ENCODE results near the gene ERCC3.
A peak's percentile ranks its signal among the peaks of the same experiment; 100 is the strongest.

ERCC3 gene

DNA sequence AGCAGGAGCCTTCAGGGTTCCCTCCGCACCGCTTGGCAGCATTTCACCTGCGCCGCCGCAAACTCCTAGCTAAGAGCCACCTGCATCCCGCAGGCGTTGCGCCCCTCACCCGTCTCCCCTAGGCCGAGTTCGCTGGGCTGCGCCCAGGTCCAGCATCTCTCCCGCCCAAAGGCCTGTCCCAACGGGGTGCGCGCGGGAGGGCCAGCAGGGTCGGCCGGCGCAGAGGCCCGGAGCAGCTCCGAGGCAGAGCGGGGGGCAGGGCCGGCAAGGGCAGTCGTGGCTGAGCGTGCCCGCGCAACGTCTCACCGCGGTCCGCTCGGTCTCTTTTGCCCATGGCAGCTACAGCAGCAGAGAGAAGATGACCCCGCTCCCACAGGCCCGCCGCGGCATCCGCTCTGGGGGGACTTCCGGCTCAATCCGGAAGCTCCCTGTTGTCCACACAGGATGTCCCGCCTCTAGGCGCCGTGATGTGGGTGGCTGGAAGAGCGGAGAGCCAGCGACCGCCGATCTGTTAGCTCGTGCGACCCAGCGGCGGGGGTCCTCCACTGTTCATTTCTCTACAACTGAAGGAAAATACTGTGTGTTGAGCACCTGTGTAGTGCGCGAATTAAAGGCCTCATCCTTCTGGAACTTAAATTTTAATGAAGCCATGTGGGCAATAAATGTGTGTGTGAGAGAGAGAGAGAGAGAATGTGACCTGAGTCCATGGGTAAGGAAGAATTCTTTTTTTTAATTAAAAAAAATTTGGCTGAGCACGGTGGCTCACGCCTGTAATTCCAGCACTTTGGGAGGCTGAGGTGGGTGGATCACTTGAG lies at the start of gene ERCC3:
TSS of gene ERCC3 (minus strand) at position 397 of the 815 bp plus-strand sequence. CDS start at position 334, 63 bp downstream.
- peak; percentile 97 for DNase-seq (ENCODE audit: low spot score)

DNA sequence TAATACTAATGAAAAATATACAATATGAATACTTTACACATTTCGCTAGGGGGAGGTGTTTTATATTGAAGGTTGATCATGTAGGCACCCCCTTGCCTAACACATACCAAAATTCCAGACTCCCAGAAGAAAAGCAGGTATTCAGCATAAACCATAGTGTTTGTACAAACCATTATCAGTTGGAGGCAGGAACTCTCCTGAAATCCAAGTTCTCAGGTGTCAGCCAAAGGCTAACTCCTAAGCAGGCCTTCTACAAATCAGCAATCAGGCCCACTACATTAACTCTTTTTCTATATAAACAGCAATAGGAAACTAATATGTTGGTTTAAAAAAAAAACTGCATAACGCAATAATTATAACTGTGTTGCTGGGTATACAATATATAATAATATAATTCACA lies 49.3 kb upstream of the ERCC3 start:
- no peak for DNase-seq (ENCODE audit: low spot score)

DNA sequence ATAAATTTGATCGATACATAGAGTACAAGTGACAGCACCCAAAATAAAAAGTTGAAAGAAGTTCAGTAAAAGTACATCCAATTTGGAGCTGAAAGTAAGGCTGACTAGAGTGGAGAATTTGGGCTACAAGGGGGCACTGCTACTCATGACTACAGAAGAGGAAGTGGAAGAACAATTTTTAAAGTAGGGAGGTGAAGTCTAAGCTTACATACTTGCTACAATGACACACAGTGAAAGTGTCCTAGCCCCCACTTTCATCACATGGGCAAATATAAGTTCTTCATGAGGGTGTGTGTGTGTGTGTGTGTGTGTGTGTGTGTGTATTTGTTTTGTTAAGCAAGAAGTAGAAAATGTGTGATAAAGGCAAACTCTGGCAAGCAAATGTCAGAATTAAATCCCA lies 48.2 kb upstream of the ERCC3 start:
- no peak for DNase-seq (ENCODE audit: low spot score)

DNA sequence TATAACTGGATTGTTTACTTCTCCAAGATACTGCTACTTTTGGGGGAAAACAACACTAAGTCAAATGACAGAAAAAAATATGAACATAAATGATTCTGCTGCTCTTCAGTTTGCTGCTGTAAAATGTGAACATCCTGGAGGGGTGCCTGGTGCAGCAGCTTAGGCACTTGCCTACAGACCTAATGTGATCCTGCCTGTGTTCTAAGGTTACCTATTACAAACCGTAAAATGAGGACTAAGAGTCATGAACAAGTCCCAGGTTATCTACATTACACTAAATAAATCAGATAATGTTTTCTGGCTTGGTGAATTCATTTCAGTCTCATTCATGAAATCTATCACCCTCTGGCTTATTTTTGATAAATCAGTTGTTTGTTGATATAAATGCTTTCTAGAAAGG lies 38.4 kb upstream of the ERCC3 start:
- DNase-seq (ENCODE audit: low spot score), result no peak

DNA sequence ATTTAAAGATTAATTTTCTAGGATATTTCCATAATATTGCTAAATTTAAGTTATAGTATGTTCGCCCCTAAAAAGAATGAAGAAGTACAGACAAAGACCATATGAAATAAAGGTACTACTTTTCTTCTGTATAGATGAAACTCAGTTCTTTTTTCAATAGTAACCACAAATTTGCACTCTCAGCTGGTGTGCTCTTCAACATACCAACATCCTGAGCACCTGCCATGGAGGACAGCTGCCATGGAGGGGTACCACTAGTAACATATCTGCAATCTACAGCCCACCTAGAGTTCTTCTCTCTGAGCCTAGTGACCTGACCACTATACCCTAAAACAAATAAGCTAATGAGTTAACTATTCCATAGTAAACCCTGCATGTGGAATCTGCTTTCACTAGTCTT lies 36.8 kb upstream of the ERCC3 start:
- DNase-seq (ENCODE audit: low spot score), result no peak

DNA sequence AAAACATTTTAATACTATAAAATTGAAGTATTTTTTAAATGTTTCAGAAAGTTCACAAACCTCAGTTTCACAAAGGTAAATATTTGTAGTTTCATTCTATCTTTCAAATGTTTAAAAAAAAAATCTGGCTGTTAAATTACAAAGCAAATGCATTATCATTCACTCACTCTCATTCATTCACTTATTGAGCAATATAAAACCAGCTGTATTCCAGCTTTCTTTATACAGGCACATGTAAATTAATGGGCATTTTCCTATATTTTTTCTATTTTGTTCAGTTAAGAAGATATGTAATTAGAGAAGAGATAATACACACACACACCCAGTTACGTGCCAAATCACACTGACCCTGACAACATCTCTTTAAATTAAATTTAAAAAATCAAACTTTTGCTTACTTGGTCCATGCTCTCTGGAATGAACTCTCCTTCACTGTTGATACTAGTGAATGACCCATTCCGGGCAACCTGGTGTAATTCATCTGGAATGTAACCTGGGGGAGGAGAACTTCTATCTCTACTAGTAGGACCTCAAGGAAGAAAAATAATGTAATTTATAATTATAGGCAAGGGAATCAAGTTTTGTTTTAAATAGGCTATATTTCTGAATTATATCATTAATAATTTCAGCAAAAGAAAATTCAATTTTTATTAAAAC lies 32.5 kb upstream of the ERCC3 start:
- DNase-seq (ENCODE audit: low spot score), result no peak

DNA sequence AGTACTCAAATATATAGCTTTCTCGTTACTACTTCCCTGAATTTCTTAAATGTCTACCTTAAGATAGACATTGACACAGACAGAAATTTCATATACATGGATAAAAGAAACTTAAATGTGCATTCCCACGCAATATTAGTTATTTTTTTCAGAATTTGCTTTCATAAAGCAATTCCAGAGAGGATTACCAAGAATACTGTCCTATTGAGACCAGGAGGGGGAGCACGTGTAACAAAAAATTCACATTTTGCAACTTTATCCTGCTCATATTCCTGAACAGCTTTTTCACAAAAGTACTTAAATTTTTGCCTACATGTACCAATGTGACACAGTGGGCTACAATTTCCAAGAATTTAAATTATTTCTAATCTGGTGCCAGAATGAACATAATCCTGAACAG lies 30.7 kb upstream of the ERCC3 start:
- peak; percentile 22 for DNase-seq (ENCODE audit: low spot score)

DNA sequence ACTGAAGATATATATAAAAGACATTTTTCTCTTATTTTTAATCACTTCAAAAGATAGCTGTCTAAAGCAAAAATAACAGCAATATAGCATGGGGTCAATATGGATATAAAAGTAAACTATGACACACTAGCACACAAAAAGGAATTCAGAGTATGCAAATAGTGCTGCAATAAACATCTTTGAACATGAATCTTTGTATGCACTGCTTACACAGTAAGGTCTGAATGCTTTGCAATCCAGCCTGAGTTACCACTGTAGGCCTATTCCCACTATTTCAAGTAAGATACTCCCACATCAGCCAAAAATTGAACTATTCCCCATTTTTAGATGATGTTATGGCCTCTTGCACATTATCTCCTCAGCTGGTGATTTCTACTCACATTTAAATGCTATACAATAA lies 27.4 kb upstream of the ERCC3 start:
- no peak for DNase-seq (ENCODE audit: low spot score)

DNA sequence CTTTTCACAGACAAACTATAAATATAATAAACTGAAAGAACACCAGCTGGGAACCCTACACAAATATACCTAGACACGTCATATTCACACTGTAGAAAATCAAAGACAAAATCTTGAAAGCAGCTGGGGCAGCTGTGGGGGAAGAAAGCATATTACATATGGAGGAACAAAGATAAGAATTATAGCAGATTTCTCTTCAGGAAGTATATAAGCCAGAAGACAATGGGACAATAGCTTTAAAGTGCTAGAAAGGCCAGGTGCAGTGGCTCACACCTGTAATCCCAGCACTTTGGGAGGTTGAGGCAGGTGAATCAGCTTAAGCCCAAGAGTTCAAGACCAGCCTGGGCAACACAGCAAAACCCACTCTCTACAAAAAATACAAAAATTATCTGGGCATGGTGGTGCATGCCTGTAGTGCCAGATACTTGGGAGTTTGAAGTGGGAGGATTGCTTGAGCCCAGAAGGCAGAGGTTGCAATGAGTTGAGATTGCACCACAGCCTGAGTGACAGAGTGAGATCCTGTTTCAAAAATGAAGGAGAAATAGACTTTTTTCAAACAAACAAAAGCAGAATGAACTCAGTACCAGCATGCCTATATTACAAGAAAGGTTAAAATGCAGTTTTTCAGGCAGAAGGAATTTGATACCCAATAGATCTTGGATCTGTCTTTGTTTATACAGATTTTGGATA lies 26.8 kb upstream of the ERCC3 start:
- no peak for DNase-seq (ENCODE audit: low spot score)

DNA sequence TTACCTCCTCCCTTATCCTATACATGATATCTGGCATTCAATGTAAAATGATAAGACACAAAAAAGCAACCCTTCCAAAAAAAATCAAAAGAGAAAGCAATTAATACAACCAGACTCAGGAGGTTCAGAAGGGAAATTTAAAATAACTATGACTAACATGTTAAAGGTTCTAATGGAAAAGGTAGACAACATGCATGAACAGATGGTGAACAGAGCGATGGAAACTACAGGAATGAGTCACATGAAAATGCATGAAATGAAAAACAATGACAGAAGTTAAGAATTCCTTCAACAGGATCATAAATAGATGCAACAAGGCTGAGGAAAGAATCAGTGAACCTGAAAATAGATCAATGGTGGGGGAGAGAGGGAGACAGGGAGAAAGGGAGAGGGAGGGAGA lies 26.1 kb upstream of the ERCC3 start:
- no peak for DNase-seq (ENCODE audit: low spot score)

DNA sequence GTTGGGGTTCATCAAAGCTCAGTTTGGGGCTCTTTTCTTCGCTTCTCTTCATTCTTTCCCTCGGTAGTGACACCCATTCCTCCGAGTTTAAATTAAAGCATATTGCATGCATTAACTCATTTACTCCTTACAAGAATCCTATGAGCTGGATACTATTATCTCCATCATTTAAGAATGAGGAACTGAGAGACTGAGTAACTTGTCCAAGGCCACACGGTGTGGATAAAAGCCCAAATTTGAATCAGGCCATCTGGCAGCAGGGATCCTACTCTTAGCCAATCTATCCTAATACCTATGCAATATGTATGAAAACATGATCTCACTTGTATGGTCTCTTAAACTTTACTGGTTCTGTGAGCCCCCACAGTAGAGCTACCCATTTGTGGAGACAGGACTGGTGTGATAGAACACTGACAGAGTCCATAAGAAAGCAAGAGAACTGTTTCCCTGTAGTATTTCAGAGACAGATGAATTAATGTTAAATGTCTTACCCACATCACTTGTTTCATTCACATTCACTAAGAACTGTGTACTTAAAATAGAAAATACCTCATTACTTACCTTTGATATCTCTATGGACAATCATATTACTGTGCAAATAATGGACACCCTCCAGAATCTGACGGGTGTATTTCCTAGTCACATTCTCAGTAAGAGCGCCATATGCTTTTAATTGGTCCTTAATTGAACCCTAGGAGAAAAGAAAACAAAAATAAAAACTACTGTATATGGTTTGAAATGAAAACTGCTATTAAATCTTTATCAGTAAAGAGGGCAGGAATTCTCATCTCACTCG lies 20.4 kb upstream of the ERCC3 start:
- DNase-seq (ENCODE audit: low spot score), result no peak

DNA sequence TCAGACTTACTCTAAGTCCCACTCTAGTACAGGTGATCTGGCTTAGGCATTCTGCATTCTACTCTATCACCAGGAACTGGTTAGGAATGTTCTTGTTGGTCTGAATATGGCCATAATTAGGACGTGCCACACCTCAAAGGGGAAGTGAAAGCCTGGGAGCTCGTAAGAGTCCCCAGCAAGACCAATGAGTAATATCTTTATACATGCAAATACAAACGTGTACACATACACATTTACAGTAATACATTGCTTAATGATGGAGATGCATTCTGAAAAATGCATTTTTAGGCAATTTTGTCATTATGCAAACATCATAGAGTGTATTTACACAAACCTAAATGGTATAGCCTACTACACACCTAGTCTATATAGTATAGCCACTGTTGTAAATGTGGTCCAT lies 19.5 kb upstream of the ERCC3 start:
- no peak for DNase-seq (ENCODE audit: low spot score)

DNA sequence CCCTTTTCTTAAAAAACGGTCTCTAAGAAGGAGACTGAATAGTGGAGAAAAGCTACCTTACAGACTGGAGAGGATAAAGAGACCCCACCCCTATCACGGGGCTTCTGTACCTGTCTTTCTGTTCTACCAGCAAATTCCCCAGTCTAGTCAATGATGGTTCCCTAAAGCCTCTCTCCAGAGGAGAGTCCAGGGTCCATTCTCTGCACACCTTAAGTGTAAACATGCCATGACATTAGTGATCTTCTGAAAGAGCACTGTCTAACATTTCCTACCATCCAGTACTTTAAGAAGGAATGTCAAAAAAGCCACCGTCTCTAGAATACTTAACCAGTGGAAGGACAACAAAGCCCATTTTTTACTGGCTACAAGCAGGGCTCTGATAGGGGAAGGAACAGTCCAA lies 17.0 kb upstream of the ERCC3 start:
- no peak for DNase-seq (ENCODE audit: low spot score)

DNA sequence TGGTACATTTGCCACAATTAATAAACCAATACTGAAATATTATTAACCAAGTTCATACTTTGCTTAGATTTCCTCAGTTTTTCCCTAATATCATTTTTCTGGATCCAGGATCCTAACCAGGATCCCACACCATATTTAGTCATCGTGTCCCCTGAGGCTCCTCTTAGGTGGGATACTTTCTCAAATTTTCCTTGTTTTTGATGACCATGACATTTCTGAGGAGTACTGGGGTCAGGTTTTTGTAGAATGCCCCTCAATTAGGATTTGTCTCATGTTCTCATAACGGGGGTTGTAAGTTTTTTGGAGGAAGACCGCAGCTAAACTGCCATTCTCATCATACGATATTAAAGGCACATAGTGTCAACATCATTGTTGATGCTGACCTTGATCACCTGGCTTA lies 15.5 kb upstream of the ERCC3 start:
- no peak for DNase-seq (ENCODE audit: low spot score)

DNA sequence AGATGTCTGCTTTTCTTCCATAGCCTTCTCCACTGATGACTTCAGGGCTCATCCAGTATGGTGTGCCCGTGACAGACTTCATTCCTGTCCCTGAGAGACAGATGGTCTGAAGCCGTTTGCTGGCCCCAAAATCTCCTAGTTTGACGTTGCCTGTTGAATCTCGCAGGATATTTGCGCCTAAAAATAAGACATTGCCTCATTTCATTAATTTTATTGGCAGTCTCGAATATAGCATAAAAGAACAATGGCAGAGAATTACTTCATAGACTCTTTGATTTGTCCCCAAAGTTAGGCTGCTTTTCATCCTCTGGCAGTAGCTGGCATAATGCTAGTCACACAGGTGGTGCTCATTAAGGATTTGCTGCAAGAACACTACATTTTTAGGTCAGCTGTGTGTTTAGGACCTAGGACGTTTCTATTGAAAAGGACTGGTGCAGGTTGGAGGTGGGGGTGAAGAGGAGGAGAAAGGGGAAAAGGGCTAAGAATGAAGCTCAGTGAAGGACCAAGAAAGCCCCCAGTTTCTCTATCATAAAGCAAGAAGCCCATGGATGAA lies 14.7 kb upstream of the ERCC3 start:
- DNase-seq (ENCODE audit: low spot score), result no peak

DNA sequence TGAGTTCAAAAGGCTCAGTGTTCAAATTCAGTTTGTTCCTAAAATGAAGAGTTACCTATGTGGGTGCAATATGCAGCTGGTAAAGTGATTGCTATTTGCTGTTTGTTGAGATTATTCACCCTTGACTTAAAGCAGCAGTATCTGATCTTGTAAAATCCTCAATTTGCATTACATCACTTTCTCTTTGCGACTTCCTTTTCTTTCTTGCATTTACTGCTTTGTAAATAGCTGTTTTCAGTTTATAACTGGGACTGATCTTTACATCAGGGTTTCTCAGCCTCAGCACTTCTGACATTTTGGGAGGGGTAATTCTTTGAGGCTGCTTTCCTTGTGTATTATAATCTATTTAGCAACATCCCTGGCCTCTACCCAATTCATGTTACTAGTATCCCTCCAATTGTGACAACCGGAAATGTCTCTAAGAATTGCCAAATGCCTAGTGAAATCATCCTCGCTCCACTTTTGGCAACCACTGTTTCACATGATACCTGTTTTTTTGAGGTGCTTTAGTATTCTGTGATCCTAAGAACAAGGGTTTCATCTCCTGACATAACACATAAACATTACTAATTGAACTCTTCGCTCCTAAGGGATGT lies 12.1 kb upstream of the ERCC3 start:
- no peak for DNase-seq (ENCODE audit: low spot score)

DNA sequence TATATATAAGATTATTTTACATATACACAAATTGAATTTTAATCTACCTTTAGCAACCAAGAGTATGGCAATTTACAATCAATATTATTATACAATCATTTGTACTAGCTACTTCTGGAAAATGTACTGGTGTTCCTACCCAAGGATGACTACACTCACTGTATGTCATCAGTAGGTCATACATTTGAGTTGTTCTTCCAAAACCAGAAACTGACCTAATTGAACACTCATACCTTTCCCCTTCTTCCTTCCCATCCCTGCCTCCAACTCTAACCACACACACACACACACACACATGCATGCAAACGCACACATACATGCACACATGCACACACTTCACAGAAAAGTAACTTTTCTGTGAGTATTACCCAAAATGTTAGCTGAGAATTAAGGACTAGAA lies 8.2 kb upstream of the ERCC3 start:
- DNase-seq (ENCODE audit: low spot score), result no peak

DNA sequence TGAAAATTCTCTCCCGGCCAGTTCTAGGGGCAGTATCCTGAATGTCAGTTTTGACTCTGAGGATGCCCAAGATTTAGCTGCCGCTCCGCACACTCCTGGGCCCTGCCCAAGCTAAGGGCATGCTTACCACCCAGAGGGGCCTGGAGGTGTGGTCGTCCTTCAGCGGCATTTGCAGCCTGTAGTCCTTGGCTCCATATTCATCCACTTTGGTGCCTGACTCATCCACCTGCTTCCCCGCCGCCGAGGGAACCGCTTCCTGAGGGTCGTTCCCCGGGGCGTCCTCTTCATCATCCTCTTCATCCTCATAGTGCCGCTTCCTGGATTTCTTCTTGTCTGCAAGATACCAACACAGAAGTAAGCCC lies 577 bp downstream of the ERCC3 start:
- peak; percentile 26 for DNase-seq (ENCODE audit: low spot score)

DNA sequence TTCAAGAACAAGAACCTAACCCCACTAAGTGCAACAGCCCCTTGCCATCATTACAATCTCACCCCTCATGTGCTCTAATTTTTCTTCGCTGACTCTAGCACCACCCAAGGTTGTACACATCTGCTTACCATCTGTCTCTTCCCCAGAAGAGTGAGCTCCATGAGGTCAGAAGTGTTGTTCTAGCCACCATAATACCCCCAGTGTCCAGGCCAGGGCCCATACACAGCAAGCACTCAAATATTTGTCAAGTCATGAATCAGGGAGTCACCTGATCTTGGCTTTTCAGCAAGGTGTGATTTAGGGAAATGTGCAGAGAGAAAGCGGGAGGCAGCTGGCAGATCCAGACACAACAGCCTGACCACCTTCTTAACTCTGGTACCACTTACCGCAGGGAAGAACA lies 5.7 kb downstream of the ERCC3 start:
- no peak for DNase-seq (ENCODE audit: low spot score)

DNA sequence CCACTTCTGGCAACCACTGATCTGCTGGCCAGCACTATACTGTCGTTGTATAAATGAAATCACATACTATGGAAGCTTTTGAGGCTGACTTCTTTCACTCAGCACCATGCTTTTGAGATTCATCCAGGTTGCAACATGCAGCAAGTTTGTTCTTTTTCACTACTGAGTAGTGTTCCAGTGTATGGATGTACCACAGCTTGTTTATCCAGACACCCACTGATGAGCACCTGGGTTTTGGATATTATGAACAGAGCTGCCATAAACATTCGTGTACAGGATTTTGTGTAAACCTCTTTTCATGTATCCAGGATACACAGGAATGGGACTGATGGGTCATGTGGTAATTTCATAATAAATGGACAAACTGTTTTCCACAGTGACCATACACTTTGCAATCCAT lies 10.7 kb downstream of the ERCC3 start:
- DNase-seq (ENCODE audit: low spot score), result no peak

DNA sequence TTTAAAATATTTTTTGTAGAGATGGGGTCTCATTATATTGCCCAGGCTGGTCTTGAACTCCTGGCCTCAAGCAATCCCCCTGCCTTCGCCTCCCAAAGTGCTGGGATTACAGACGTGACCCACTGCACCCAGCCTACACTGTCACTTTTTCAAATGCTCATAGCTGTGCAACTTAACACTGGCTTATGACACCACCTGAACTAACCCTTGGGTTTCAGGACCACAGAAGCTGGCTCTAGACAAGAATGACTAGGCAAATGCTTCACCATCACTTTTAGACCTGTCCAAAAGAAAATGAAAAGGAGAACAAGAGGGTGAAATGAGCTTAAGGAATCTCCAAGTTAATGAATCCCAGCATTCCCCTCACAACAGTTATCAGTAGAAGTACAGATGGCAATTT lies 13.3 kb downstream of the ERCC3 start:
- DNase-seq (ENCODE audit: low spot score), result no peak

DNA sequence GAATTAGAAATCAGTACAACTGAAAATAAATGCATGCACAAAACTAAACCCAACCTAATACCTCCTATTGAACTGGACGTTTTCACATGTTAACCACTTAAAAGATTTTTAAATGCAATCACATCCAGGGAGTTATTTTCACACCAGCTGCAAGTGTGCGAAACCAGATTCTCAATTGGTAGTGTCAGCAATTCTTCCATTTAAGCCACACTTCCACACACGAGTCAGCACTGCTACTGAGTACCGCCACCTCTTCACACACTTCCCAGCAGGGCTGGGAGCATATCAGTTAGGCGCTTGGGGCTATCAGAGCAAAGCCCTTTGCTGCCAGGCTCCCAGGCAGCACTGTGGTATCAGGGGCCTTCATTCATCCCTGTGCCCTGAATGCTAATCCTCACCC lies 14.2 kb downstream of the ERCC3 start:
- DNase-seq (ENCODE audit: low spot score), result no peak
